Activated naive CD8-positive, alpha-beta T cell (primary cell): ENCODE data around the gene SERPINE1.
"Not testable (repeated sequence)": the region's sequence is repeated elsewhere in the genome, so short reads cannot be mapped to it uniquely, and the experiment has no call there.

Experiments used
- H3K27ac Mint-ChIP-seq: one replicate; pipeline ENCODE4 v1.8.0; 2021; ENCODE audit warnings: mixed read lengths
- H3K27me3 Mint-ChIP-seq: one replicate; pipeline ENCODE4 v1.8.0; 2021; ENCODE audit warnings: mixed read lengths
- H3K36me3 Mint-ChIP-seq: one replicate; pipeline ENCODE4 v1.8.0; 2021; ENCODE audit warnings: mixed read lengths
- H3K4me1 Mint-ChIP-seq: one replicate; pipeline ENCODE4 v1.8.0; 2021; ENCODE audit warnings: low read depth, mixed read lengths
- H3K4me3 Mint-ChIP-seq: one replicate; pipeline ENCODE4 v1.8.0; 2021; ENCODE audit warnings: mild to moderate bottlenecking, mixed read lengths
- H3K9me3 Mint-ChIP-seq: one replicate; pipeline ENCODE4 v1.8.0; 2021; ENCODE audit warnings: low read depth, mixed read lengths

Gene SERPINE1

DNA sequence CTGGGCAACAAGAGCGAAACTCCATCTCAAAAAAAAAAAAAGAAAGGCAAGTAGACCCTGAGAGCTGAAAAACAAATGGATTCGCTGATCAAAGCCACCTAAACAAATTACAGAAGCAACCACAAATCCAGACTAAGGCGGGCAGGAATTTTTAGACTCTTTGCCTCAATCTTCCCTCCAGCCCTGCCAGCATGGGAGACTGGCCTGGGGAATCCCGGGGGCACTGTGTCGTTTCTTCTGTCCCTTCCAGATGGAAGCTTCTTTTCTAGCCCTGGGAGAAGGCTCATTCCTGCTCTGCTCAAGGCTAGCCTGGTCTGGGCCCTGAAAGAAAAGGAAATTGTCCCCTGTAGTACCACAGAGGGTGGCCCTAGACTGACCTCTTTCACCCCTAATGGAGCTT lies 15.6 kb upstream of the SERPINE1 start:
- no peaks in the 10 kb centered on the region for H3K9me3 Mint-ChIP-seq
- H3K36me3 Mint-ChIP-seq, result no peaks in the 10 kb centered on the region
- no peak overlapping the region for H3K4me3 Mint-ChIP-seq
- no peak overlapping the region for H3K27ac Mint-ChIP-seq
- peaks cover 2% of the 10 kb centered on the region for H3K27me3 Mint-ChIP-seq
- H3K4me1 Mint-ChIP-seq, result no peaks in the 10 kb centered on the region

DNA sequence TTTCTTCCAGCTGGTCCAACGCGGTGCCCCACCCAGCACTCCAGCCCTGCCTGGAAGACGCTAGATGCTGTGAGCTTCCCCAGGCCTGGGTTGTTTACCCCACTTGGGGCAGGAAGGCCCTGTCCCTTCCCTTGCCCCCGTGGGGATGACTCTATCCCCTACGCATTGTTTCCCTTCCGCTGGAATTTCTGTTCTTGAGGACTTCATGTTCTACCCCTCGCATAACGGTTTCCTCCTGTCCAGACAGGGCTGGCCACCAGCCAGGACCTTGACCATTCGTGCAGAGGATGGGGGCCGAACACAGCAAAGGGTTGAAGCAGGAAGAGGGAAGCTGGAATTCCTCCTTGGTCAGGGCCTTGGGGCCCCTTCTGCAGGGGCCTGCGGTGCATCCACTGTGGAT lies 14.7 kb upstream of the SERPINE1 start:
- no peaks in the 10 kb centered on the region for H3K36me3 Mint-ChIP-seq
- no peaks in the 10 kb centered on the region for H3K4me1 Mint-ChIP-seq
- H3K9me3 Mint-ChIP-seq, result no peaks in the 10 kb centered on the region
- H3K4me3 Mint-ChIP-seq, result no peak overlapping the region
- H3K27ac Mint-ChIP-seq, result no peak overlapping the region
- H3K27me3 Mint-ChIP-seq, result peaks cover 2% of the 10 kb centered on the region

DNA sequence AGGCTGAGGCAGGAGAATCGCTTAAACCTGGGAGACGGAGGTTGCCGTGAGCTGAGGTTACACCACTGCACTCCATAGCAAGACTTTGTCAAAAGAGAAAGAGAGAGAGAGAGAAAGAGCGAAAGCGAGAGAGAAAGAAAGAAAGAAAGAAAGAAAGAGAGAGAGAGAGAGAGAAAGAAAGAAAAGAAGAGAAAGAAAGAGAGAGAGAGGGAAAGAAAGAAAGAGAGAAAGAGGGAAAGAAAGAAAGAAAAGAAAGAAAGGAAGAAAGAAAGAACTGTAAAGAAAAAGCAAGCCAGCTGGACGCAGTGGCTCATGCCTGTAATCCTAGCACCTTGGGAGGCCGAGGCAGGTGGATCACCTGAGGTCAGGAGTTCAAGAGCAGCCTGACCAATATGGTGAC lies 13.8 kb upstream of the SERPINE1 start:
- not testable (repeated sequence) for H3K27ac Mint-ChIP-seq, H3K27me3 Mint-ChIP-seq, H3K4me3 Mint-ChIP-seq, H3K36me3 Mint-ChIP-seq, H3K9me3 Mint-ChIP-seq, H3K4me1 Mint-ChIP-seq

DNA sequence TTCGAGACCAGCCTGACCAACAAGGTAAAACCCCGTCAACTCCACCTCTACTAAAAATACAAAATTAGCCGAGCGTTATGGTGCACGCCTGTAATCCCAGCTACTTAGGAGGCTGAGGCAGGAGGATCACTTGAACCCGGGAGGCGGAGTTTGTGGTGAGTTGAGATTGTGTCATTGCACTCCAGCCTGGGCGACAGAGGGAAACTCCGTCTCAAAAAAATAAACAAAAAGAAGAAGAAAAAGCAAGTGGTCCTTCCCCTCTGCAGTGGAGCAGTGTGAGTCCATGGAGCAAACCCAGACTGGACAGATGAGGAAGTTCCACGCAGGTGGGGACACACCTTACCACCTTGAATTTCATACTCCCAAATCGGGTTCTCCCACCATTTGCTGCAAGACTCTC lies 13.1 kb upstream of the SERPINE1 start:
- no peaks in the 10 kb centered on the region for H3K9me3 Mint-ChIP-seq
- peaks cover 3% of the 10 kb centered on the region for H3K27me3 Mint-ChIP-seq
- no peak overlapping the region for H3K27ac Mint-ChIP-seq
- H3K4me1 Mint-ChIP-seq, result no peaks in the 10 kb centered on the region
- H3K4me3 Mint-ChIP-seq, result no peak overlapping the region
- H3K36me3 Mint-ChIP-seq, result no peaks in the 10 kb centered on the region

DNA sequence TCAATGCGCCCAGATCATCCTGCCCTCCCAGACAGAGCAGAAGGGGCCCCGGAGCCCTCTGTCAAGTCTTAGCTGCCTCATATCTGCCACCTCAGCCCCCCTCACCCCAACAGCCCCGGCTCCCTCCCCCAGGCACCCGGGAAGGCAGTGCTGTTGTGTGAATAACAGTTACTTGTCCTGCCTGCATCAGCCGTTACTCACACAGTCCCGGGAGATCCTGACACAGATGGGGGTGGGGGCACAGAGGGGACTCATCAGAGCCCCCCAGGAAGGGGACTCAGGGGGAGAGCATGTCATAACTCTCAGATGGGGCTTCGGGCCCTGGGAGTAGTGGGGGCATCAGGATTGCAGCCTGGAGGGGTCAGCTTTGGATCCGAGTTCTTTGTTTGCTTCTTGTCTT lies 12.4 kb upstream of the SERPINE1 start:
- peaks cover under 1% of the 10 kb centered on the region for H3K4me1 Mint-ChIP-seq
- H3K36me3 Mint-ChIP-seq, result no peaks in the 10 kb centered on the region
- H3K27me3 Mint-ChIP-seq, result peaks cover 1% of the 10 kb centered on the region
- no peaks in the 10 kb centered on the region for H3K9me3 Mint-ChIP-seq
- H3K27ac Mint-ChIP-seq, result no peak overlapping the region
- H3K4me3 Mint-ChIP-seq, result no peak overlapping the region

DNA sequence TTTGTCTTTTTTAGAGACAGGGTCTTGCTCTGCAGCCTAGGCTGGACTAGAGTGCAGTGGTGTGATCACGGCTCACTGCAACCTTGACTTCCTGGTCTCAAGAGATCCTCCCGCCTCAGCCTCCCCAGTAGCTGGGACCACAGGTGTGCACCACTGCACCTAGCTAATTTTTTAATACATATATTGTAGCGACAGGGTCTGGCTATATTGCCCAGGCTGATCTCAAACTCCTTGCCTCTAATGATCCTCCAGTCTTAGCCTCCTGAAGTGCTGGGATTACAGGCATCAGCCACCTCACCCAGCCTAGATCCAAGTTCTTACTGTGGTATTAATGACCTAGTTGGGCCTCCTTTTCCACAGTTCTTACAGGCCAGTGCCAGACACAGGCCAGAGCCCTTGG lies 11.7 kb upstream of the SERPINE1 start:
- H3K36me3 Mint-ChIP-seq, result no peaks in the 10 kb centered on the region
- no peaks in the 10 kb centered on the region for H3K9me3 Mint-ChIP-seq
- H3K4me1 Mint-ChIP-seq, result peaks cover 5% of the 10 kb centered on the region
- H3K27ac Mint-ChIP-seq, result no peak overlapping the region
- H3K27me3 Mint-ChIP-seq, result peaks cover 3% of the 10 kb centered on the region
- H3K4me3 Mint-ChIP-seq, result no peak overlapping the region

DNA sequence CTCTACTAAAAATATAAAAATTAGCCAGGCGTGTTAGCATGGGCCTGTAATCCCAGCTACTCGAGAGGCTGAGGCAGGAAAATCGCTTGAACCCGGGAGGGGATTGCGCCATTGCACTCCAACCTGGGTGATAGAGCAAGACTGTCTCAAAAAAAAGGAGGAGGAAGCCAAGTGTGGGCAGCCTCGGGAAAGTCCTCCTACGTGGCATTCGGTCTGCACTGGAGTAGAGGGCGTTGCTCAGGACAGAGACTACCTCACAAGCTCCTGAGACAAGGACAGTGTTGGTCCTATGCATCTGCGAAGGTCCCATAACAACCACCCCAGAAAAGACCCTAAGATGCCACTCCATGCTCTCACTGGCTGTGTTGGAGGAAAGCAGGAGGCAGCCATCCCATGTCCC lies 10.0 kb upstream of the SERPINE1 start:
- no peak overlapping the region for H3K4me3 Mint-ChIP-seq
- peaks cover 3% of the 10 kb centered on the region for H3K27me3 Mint-ChIP-seq
- no peak overlapping the region for H3K27ac Mint-ChIP-seq
- H3K9me3 Mint-ChIP-seq, result no peaks in the 10 kb centered on the region
- H3K4me1 Mint-ChIP-seq, result peaks cover 7% of the 10 kb centered on the region
- no peaks in the 10 kb centered on the region for H3K36me3 Mint-ChIP-seq

DNA sequence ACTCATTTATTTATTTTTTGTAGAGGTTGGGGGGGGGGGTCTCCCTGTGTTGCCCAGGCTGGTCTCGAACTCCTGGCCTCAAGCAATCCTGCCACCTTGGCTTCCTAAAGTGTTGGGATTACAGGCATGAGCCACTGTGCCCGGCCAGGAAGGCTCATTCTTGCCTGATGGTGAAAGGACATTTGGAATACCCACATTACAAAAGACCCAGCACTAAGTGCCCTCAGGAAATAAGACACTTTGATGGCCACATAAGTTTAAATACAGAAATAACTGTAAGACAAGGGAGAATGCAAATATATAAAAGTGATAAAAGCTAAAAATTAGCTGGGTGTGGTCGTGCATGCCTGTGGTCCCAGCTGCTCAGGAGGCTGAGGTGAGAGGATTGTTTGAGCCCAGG lies 8.0 kb upstream of the SERPINE1 start:
- H3K27me3 Mint-ChIP-seq, result peaks cover 11% of the 10 kb centered on the region
- no peak overlapping the region for H3K4me3 Mint-ChIP-seq
- H3K27ac Mint-ChIP-seq, result no peak overlapping the region
- no peaks in the 10 kb centered on the region for H3K36me3 Mint-ChIP-seq
- H3K4me1 Mint-ChIP-seq, result peaks cover 10% of the 10 kb centered on the region
- H3K9me3 Mint-ChIP-seq, result no peaks in the 10 kb centered on the region

DNA sequence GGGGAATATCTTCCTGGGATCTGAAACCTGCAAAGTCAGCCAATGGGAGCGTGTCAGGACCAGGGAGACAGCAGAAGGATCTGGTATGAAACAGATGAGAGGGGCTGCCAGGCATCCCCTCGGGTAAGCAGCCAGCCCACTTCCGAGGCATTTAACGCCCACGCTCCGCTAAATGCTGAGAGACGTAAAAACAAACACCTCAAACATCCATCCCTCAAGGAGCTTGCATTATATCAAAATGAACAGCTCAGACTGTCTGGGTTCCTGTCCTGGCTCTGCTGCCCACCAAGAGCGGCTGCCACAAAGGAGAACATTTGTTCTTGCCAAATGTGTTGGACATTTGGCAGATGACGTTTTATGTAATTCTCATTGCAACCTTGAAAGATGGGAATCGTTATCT lies 7.0 kb upstream of the SERPINE1 start:
- Mint-ChIP-seq H3K36me3 (no peaks in the 10 kb centered on the region), H3K27ac (no peak overlapping the region), H3K9me3 (no peaks in the 10 kb centered on the region), H3K4me3 (no peak overlapping the region), H3K27me3 (peaks cover 16% of the 10 kb centered on the region), H3K4me1 (peaks cover 15% of the 10 kb centered on the region)

DNA sequence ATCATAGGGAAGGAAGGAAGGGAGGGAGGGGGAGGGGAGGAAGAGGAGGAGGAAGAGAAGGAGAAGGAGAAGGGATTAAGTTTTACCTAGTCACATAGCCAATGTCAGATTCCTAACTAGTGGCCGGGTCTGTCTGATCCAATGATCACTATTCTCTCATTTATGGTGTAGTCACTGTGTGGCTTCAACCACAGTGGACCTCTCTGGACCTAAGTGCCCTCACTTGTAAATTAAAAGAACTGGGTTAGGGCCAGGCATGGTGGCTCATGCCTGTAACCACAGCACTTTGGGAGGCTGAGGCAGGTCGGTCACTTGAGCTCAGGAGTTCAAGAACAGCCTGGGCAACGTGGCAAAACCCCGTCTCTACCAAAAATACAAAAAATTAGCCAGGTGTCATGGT lies 6.6 kb upstream of the SERPINE1 start:
- peaks cover 18% of the 10 kb centered on the region for H3K27me3 Mint-ChIP-seq
- H3K4me3 Mint-ChIP-seq, result no peak overlapping the region
- H3K36me3 Mint-ChIP-seq, result no peaks in the 10 kb centered on the region
- no peak overlapping the region for H3K27ac Mint-ChIP-seq
- H3K4me1 Mint-ChIP-seq, result peaks cover 18% of the 10 kb centered on the region
- H3K9me3 Mint-ChIP-seq, result no peaks in the 10 kb centered on the region

DNA sequence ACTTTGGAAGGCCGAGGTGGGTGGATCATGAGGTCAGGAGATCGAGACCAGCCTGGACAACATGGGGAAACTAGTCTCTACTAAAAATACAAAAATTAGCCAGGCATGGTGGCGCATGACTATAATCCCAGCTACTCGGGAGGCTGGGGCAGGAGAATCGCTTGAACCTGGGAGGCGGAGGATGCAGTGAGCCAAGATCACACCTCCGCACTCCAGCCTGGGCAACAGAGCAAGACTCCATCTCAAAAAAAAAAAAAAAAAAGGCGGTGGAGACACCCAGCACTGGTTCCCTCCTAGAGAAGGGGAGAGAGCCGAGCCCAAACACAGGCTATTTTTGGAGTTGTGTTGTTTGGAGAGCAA lies 5.3 kb upstream of the SERPINE1 start:
- not testable (repeated sequence) for H3K36me3 Mint-ChIP-seq, H3K9me3 Mint-ChIP-seq, H3K4me3 Mint-ChIP-seq, H3K27ac Mint-ChIP-seq
- Mint-ChIP-seq H3K4me1 (peaks cover 27% of the 10 kb centered on the region), H3K27me3 (peaks cover 23% of the 10 kb centered on the region)

DNA sequence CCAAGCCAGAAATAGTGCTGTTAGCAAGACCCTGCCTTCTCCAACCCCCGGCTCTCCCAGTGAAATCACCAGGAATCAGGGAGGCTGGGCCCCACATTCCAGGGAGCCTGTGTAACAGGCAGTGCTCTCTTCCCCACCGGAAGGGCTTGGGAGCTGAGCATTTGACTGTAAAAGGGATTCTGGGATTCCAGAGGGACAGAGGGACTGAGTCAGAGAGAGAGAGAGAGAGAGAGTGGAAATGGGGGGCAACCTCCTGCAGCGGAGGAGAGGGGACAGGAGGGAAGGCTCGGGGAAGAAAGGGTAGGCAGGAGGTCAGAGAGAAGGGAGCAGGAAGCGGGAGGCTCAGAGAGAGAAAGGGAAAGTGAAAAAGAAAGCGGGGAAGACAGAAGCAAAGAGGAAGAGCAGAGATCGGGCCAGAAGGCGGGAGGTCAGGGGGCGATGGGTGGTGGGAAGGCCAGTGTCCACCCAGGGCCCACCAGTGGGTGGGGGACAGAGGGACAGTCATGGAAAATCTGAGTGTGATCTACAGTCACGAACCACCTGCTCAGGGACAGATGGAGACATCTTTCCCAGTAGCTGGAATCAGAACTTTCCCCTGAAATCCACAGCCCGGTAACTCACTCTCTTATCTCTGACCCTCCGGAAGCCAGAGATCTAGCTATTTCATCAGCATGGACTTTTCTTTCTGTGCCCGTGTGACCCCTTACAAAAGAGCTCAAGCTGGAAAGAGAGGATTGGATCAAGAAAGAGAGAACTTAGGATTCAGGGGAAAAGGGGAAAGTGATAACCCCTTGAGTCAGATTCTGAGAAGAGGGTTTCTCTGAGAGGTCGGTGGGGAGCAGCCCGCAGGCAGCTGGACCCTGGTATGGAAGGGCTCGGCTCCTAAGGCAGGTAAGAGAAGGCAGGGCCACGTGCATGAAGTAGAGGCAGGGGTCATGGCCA lies 4.6 kb upstream of the SERPINE1 start:
- H3K36me3 Mint-ChIP-seq, result no peaks in the 10 kb centered on the region
- H3K4me3 Mint-ChIP-seq, result no peak overlapping the region
- H3K27me3 Mint-ChIP-seq, result peaks cover 23% of the 10 kb centered on the region
- H3K27ac Mint-ChIP-seq, result no peak overlapping the region
- H3K4me1 Mint-ChIP-seq, result peaks cover 33% of the 10 kb centered on the region
- H3K9me3 Mint-ChIP-seq, result no peaks in the 10 kb centered on the region

DNA sequence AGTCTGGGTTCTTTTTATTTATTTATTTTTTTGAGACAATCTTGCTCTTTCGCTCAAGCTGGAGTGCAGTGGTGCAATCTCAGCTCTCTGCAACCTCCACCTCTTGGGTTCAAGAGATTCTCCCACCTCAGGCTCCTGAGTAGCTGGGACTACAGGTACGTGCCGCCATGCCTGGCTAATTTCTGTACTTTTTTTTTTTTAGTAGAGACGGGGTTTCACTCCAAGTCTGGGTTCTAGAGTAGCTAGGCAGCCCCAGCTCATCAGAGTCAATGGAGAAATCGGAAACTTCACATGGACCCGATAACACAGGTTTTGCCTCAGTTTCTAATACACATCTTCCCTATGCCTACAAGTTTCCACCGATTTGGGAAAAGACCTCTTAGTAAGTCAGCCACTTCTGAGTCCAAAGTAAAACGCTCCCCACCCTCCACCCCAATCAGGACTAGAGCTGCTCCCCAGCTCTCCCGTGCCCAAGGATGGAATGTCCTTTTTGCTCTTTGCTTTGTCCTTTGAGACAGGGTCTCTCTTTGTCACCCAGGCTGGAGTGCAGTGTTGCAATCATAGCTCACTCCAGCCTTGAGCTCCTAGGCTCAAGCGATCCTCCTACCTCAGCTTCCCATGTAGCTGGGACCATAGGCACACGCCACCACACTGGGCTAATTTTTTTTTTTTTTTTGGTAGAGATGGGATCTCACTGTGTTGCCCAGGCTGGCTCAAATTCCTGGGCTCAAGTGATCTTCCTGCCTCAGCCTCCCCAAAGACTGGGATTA lies 3.8 kb upstream of the SERPINE1 start:
- Mint-ChIP-seq H3K4me1 (peaks cover 37% of the 10 kb centered on the region), H3K4me3 (no peak overlapping the region), H3K9me3 (no peaks in the 10 kb centered on the region), H3K27ac (no peak overlapping the region), H3K27me3 (peaks cover 25% of the 10 kb centered on the region), H3K36me3 (no peaks in the 10 kb centered on the region)

DNA sequence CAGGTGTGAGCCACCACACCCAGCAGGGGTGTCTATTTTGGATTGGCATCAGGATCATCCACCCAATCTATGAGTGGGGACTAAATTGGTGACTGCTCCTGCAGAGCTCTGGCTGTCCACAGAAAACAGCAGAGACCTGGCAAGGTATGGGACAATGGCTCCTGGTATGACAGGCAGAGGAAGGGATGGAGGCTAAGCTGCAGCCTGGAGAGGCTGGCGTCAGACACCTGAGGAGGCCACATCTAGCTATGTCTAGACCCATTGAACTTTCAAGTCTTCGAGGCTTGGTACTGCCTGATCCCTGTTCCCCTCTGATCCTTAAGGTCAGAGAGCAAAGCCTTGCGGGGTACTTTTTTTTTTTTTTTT lies 3.2 kb upstream of the SERPINE1 start:
- Mint-ChIP-seq H3K27me3 (peaks cover 25% of the 10 kb centered on the region), H3K9me3 (no peaks in the 10 kb centered on the region), H3K4me3 (no peak overlapping the region), H3K27ac (no peak overlapping the region), H3K36me3 (no peaks in the 10 kb centered on the region), H3K4me1 (peaks cover 37% of the 10 kb centered on the region)

DNA sequence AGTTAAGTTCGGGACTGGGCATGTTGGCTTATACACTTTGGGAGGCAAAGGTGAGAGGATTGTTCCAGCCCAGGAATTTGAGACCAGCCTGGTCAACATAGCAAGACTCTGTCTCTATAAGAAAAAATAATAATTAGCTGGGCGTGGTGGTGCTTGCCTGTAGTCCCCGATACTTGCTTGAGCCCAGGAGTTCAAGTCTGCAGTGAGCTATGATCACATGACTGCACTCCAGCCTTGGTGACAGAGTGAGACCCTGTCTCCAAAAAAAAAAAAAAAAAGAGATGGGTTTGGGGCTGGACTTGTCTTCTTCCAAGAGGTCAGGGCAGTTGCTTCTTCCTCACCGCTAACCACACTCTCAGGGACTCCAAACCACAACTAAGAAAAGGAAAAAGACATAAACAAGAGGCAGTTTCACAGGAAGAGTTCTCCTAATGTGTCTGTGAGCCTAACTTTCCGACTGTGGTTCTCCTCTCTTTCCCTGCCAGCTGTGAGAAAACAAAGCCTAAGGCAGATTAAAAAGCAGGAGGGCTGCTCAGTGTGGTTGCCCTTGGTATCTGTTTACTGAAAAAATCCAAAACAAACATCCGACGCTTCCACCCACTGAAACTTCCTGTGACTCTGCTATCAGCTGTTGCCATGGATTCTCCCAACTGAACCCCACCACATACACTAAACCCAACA lies 2.4 kb upstream of the SERPINE1 start:
- Mint-ChIP-seq H3K4me3 (no peak overlapping the region), H3K27ac (no peak overlapping the region), H3K27me3 (peaks cover 24% of the 10 kb centered on the region), H3K36me3 (no peaks in the 10 kb centered on the region), H3K4me1 (peaks cover 37% of the 10 kb centered on the region), H3K9me3 (no peaks in the 10 kb centered on the region)
